ENCODE data around the gene BORCS5. TPM values are rescaled to one million over a fixed set of nuclear protein-coding genes. Genes with fewer than 3 reads are reported as not detected.

The BORCS5 gene
- total RNA-seq, 2 donors from 2014 or later = 15.2 to 26.1 TPM

DNA sequence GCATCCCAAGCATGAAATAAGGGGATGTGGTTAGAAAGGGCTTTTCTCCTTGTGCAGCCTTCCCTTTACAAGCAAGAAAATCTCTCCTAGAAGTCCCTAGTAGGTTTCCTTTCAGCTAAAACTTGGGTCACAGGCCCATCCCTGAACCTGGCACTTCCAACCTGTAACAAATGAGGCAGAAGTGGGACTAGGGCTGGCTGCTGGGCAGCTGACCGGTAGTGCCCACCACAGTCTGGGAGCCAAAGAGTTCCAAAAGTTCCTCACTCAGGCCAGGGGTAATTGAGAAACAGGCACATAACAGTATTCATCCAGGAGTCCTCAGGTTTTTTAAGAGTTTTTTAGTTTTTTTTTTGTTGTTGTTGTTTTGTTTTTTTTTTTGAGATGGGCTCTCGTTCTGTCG lies 30.6 kb upstream of the BORCS5 start:
- no peaks in the 10 kb centered on the region for H3K4me1 ChIP-seq (ENCODE audit: control insufficient read depth, insufficient read depth, low read length)
- H3K4me3 Mint-ChIP-seq = no peak overlapping the region
- TF ChIP-seq, protein P1, sequence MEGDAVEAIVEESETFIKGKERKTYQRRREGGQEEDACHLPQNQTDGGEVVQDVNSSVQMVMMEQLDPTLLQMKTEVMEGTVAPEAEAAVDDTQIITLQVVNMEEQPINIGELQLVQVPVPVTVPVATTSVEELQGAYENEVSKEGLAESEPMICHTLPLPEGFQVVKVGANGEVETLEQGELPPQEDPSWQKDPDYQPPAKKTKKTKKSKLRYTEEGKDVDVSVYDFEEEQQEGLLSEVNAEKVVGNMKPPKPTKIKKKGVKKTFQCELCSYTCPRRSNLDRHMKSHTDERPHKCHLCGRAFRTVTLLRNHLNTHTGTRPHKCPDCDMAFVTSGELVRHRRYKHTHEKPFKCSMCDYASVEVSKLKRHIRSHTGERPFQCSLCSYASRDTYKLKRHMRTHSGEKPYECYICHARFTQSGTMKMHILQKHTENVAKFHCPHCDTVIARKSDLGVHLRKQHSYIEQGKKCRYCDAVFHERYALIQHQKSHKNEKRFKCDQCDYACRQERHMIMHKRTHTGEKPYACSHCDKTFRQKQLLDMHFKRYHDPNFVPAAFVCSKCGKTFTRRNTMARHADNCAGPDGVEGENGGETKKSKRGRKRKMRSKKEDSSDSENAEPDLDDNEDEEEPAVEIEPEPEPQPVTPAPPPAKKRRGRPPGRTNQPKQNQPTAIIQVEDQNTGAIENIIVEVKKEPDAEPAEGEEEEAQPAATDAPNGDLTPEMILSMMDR (conservative IDR thresholded peaks at IDR 0.05) = no peak
- no peaks in the 10 kb centered on the region for H3K9me3 ChIP-seq (ENCODE audit: control insufficient read depth, low read length)
- DNase-seq = no peak
- no peaks in the 10 kb centered on the region for H3K36me3 Mint-ChIP-seq (ENCODE audit: low read depth)
- H3K4me1 Mint-ChIP-seq = peaks cover 6% of the 10 kb centered on the region
- no peak overlapping the region for H3K4me3 ChIP-seq (ENCODE audit: low read length)
- no peaks in the 10 kb centered on the region for H3K27me3 Mint-ChIP-seq (ENCODE audit: insufficient read depth)
- H3K36me3 ChIP-seq (ENCODE audit: control insufficient read depth, insufficient read depth, low read length) = no peaks in the 10 kb centered on the region
- H3K9me3 Mint-ChIP-seq = peaks cover 6% of the 10 kb centered on the region
- no peak overlapping the region for H3K27ac ChIP-seq (ENCODE audit: low read depth, low read length)
- H3K9ac ChIP-seq (ENCODE audit: extremely low read depth, low read length, poor library complexity, severe bottlenecking) = no peak overlapping the region
- H3K27ac Mint-ChIP-seq = no peak overlapping the region
- no peaks in the 10 kb centered on the region for H3K27me3 ChIP-seq (ENCODE audit: control insufficient read depth, insufficient read depth, low read length, poor library complexity, severe bottlenecking)
- 89 to 99% methylated on average over 1 to 3 of the region's 3 CpGs for WGBS, 2 experiments (ENCODE audit: insufficient coverage in 1 of 2, insufficient read length in 1 of 2)

GRCh38 chr12:12327802-12328201 lies 29.1 kb upstream of the BORCS5 start:
- no peaks in the 10 kb centered on the region for H3K9me3 Mint-ChIP-seq
- no peak overlapping the region for H3K4me3 Mint-ChIP-seq
- Histone ChIP-seq H3K4me3 (ENCODE audit: low read length) (no peak overlapping the region), H3K27ac (ENCODE audit: low read depth, low read length) (no peak overlapping the region), H3K9ac (ENCODE audit: extremely low read depth, low read length, poor library complexity, severe bottlenecking) (no peak overlapping the region), H3K4me1 (ENCODE audit: control insufficient read depth, insufficient read depth, low read length) (no peaks in the 10 kb centered on the region), H3K36me3 (ENCODE audit: control insufficient read depth, insufficient read depth, low read length) (no peaks in the 10 kb centered on the region), H3K27me3 (ENCODE audit: control insufficient read depth, insufficient read depth, low read length, poor library complexity, severe bottlenecking) (no peaks in the 10 kb centered on the region), H3K9me3 (ENCODE audit: control insufficient read depth, low read length) (no peaks in the 10 kb centered on the region)
- H3K36me3 Mint-ChIP-seq (ENCODE audit: low read depth) = no peaks in the 10 kb centered on the region
- no peak for DNase-seq
- 0% methylated on average over 1 of the region's 1 CpG; no CpG with 5 or more reads in 1 of the 2 experiments for WGBS, 2 experiments (ENCODE audit: insufficient coverage in 1 of 2, insufficient read length in 1 of 2)
- no peaks in the 10 kb centered on the region for H3K27me3 Mint-ChIP-seq (ENCODE audit: insufficient read depth)
- TF ChIP-seq, protein P1 (conservative IDR thresholded peaks at IDR 0.05) = peak; percentile 99
- H3K27ac Mint-ChIP-seq = no peak overlapping the region
- H3K4me1 Mint-ChIP-seq = peaks cover 15% of the 10 kb centered on the region

DNA sequence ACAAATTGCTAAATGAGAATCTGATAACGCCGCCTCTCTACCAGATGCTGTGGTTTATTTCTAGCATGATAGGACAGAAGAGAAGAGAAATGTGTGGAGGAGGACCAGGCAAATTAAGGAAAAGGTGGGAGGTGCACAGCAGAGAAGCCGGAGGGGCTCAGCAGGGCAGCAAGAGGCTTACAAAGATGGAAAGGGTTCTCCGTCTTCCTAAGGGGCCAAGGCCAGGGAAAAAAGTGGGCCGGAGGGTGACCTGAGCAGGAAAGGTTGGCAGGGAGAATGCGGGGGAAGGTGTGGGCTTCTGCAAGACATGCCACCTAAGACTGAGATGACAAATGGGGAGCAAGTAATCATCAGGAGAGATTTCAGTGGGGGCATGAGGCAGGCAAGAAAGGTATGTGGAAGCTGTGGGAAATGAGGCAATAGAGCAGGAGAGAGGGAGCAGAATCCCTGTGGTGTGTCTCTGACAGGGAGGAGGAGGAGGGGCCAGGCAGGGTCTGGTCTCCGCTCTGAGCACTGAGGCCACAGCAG lies 25.6 kb upstream of the BORCS5 start:
- H3K9me3 Mint-ChIP-seq = no peaks in the 10 kb centered on the region
- Histone ChIP-seq H3K27ac (ENCODE audit: low read depth, low read length) (no peak overlapping the region), H3K4me1 (ENCODE audit: control insufficient read depth, insufficient read depth, low read length) (no peaks in the 10 kb centered on the region), H3K9ac (ENCODE audit: extremely low read depth, low read length, poor library complexity, severe bottlenecking) (no peak overlapping the region), H3K27me3 (ENCODE audit: control insufficient read depth, insufficient read depth, low read length, poor library complexity, severe bottlenecking) (no peaks in the 10 kb centered on the region), H3K36me3 (ENCODE audit: control insufficient read depth, insufficient read depth, low read length) (no peaks in the 10 kb centered on the region), H3K4me3 (ENCODE audit: low read length) (no peak overlapping the region), H3K9me3 (ENCODE audit: control insufficient read depth, low read length) (no peaks in the 10 kb centered on the region)
- 74 to 77% methylated on average over 7 of the region's 7 CpGs for WGBS, 2 experiments (ENCODE audit: insufficient coverage in 1 of 2, insufficient read length in 1 of 2)
- peak; percentile 89 for DNase-seq
- H3K4me3 Mint-ChIP-seq = no peak overlapping the region
- TF ChIP-seq, protein P1 (conservative IDR thresholded peaks at IDR 0.05) = no peak
- peak overlapping the region; percentile 9 for H3K27ac Mint-ChIP-seq
- H3K4me1 Mint-ChIP-seq = peaks cover 21% of the 10 kb centered on the region
- no peaks in the 10 kb centered on the region for H3K27me3 Mint-ChIP-seq (ENCODE audit: insufficient read depth)
- no peaks in the 10 kb centered on the region for H3K36me3 Mint-ChIP-seq (ENCODE audit: low read depth)
